HepG2 (cell line): ENCODE data around the gene SCAMP3. TPM values are rescaled to one million over a fixed set of nuclear protein-coding genes. Genes with fewer than 3 reads are reported as not detected.

Experiments
- ATF3 ChIP-seq: sonication (generic); formaldehyde crosslinking; IDR thresholded peaks from 2 replicates; pipeline ENCODE4 v1.4.0; 2020; ENCODE audit warnings: missing genetic modification reagents
- BRD4 ChIP-seq: sonication (generic); formaldehyde crosslinking; IDR thresholded peaks from 2 replicates; pipeline ENCODE4 v1.4.0; 2020; ENCODE audit warnings: missing genetic modification reagents
- CENPT ChIP-seq: sonication (generic); formaldehyde crosslinking; IDR thresholded peaks from 2 replicates; pipeline ENCODE4 v1.8.0; 2022; ENCODE audit warnings: low read depth, mild to moderate bottlenecking, moderate library complexity, missing genetic modification reagents
- CREB1 ChIP-seq, 2 experiments: fragments of 450-650 bp in 1 of 2; IDR thresholded peaks; 2 replicates each; pipeline ENCODE4 v1.6.1; 2016 to 2017; ENCODE audit warnings: control low read depth in 1 of 2, mild to moderate bottlenecking in 1 of 2, missing compliant biosample characterization in 1 of 2, missing genetic modification characterization in 1 of 2
- E2F2 ChIP-seq: sonication (generic); formaldehyde crosslinking; IDR thresholded peaks from 2 replicates; pipeline ENCODE4 v1.4.0; 2020; ENCODE audit warnings: missing genetic modification reagents, borderline replicate concordance
- FOXC1 ChIP-seq: sonication (generic); formaldehyde crosslinking; IDR thresholded peaks from 2 replicates; pipeline ENCODE4 v1.8.0; 2022; ENCODE audit warnings: mild to moderate bottlenecking, missing genetic modification reagents, borderline replicate concordance
- HMGA1 ChIP-seq: sonication (generic); formaldehyde crosslinking; conservative IDR thresholded peaks from 2 replicates; pipeline ENCODE4 v1.4.0; 2020; ENCODE audit warnings: missing genetic modification reagents
- HNRNPK ChIP-seq: fragments of 200-400 bp; formaldehyde crosslinking; IDR thresholded peaks from 2 replicates; pipeline ENCODE4 v1.6.1; 2018; ENCODE audit warnings: low read length, low read depth, moderate library complexity, mild to moderate bottlenecking; ENCODE audit not compliant: poor library complexity, severe bottlenecking
- KDM2A ChIP-seq: sonication (generic); formaldehyde crosslinking; IDR thresholded peaks from 2 replicates; pipeline ENCODE4 v1.4.0; 2020; ENCODE audit warnings: low read depth, missing genetic modification reagents, borderline replicate concordance
- KLF13 ChIP-seq: sonication (generic); formaldehyde crosslinking; IDR thresholded peaks from 2 replicates; pipeline ENCODE4 v1.4.0; 2020; ENCODE audit warnings: mild to moderate bottlenecking, missing genetic modification reagents
- MED13 ChIP-seq: sonication (generic); formaldehyde crosslinking; IDR thresholded peaks from 2 replicates; pipeline ENCODE4 v1.5.0; 2020; ENCODE audit warnings: missing genetic modification reagents
- MEIS1 ChIP-seq: sonication (generic); formaldehyde crosslinking; IDR thresholded peaks from 2 replicates; pipeline ENCODE4 v1.9.0; 2021; ENCODE audit warnings: mild to moderate bottlenecking, missing genetic modification reagents, moderate library complexity, borderline replicate concordance
- NFRKB ChIP-seq: fragments of 450-650 bp; IDR thresholded peaks from 2 replicates; pipeline ENCODE4 v1.6.1; 2017
- PITX1 ChIP-seq: sonication (generic); formaldehyde crosslinking; IDR thresholded peaks from 2 replicates; pipeline ENCODE4 v1.5.1; 2020; ENCODE audit warnings: mild to moderate bottlenecking, missing genetic modification reagents
- POLR2AphosphoS2 ChIP-seq: IDR thresholded peaks from 2 replicates; pipeline ENCODE4 v1.6.1; 2011; ENCODE audit warnings: low read depth, low read length, improper control_type of control experiment
- PRPF4 ChIP-seq: fragments of 200-400 bp; formaldehyde crosslinking; IDR thresholded peaks from 2 replicates; pipeline ENCODE4 v1.6.1; 2016; ENCODE audit warnings: low read length, low read depth; ENCODE audit not compliant: poor library complexity, severe bottlenecking
- SCMH1 ChIP-seq: sonication (generic); formaldehyde crosslinking; IDR thresholded peaks from 2 replicates; pipeline ENCODE4 v1.9.0; 2021; ENCODE audit warnings: missing genetic modification reagents, mild to moderate bottlenecking, borderline replicate concordance
- SETDB1 ChIP-seq: sonication (generic); formaldehyde crosslinking; IDR thresholded peaks from 2 replicates; pipeline ENCODE4 v1.5.1; 2020; ENCODE audit warnings: missing genetic modification reagents, mild to moderate bottlenecking, borderline replicate concordance
- SNRNP70 ChIP-seq: fragments of 200-400 bp; formaldehyde crosslinking; IDR thresholded peaks from 2 replicates; pipeline ENCODE4 v1.6.1; 2017; ENCODE audit warnings: mild to moderate bottlenecking, low read depth, low read length, moderate library complexity
- SP2 ChIP-seq: sonication (generic); formaldehyde crosslinking; IDR thresholded peaks from 2 replicates; pipeline ENCODE4 v1.5.1; 2020; ENCODE audit warnings: mild to moderate bottlenecking, missing genetic modification reagents
- ZNF577 ChIP-seq: sonication (generic); formaldehyde crosslinking; IDR thresholded peaks from 2 replicates; pipeline ENCODE4 v1.4.0; 2020; ENCODE audit warnings: mild to moderate bottlenecking, low read depth, missing genetic modification reagents, borderline replicate concordance
- ZNF616 ChIP-seq: sonication (generic); formaldehyde crosslinking; IDR thresholded peaks from 2 replicates; pipeline ENCODE4 v1.5.0; 2020; ENCODE audit warnings: low read depth, mild to moderate bottlenecking, missing genetic modification reagents
- ZNF687 ChIP-seq: sonication (generic); formaldehyde crosslinking; IDR thresholded peaks from 2 replicates; pipeline ENCODE4 v1.5.1; 2020; ENCODE audit warnings: mild to moderate bottlenecking, missing genetic modification reagents, moderate library complexity
- ZSCAN22 ChIP-seq: sonication (generic); formaldehyde crosslinking; IDR thresholded peaks from 2 replicates; pipeline ENCODE4 v1.4.0; 2020; ENCODE audit warnings: mild to moderate bottlenecking, missing genetic modification reagents
- polyA plus RNA-seq, 8 experiments: library from polyadenylated mRNA; depleted of rRNA in 3 of 8; stranded (reverse) in 7 of 8; unstranded in 1 of 8; fragments of >200 nt; fragmentation: Illumina TruSeq in 4 of 8; extraction: Trizol in 4 of 8; gene quantifications; 2 replicates each; pipeline versions ENCODE4 v1.2.1 to v1.2.3, GENCODE V29; 2011 to 2016; ENCODE audit warnings: low read depth in 4 of 8, missing spikeins in 1 of 8, mixed read lengths in 1 of 8; ENCODE audit not compliant: insufficient read depth in 1 of 8
- total RNA-seq, 5 experiments: library from RNA; depleted of rRNA; stranded (reverse); fragments of >200 nt; fragmentation: Illumina TruSeq; extraction: Trizol; gene quantifications; 2 replicates each; pipeline ENCODE4 v1.2.3, GENCODE V29; 2016; ENCODE audit warnings: low read depth in 1 of 5

SCAMP3 gene
- total and polyA plus RNA-seq, 2 of the 13 experiments (the other 11 are each of a cell fraction or from before 2014, with no cell fraction given): 46.8 to 83.3 TPM

- TF ChIP-seq ATF3 (CRISPR knock-in tag) (peak; percentile 23; the same call in 1 of the 2 replicates), NFRKB (no peak), KLF13 (CRISPR knock-in tag) (no peak), MEIS1 (CRISPR knock-in tag) (peak; percentile 95), SP2 (CRISPR knock-in tag) (no peak), E2F2 (no peak), FOXC1 (CRISPR knock-in tag) (peak; percentile 91), ZNF616 (no peak; the same call in 1 of the 2 replicates), BRD4 (CRISPR knock-in tag) (peak; percentile 76; the same call in 1 of the 2 replicates), ZNF687 (peak; percentile 99), MED13 (no peak), KDM2A (CRISPR knock-in tag) (peak; percentile 74), POLR2AphosphoS2 (no peak), CREB1 (IDR thresholded peaks at IDR 0.05) (no peak), CREB1 (CRISPR knock-in tag; IDR thresholded peaks at IDR 0.05) (no peak), SNRNP70 (no peak), HNRNPK (no peak), SCMH1 (CRISPR knock-in tag) (no peak), HMGA1 (CRISPR knock-in tag) (no peak), ZNF577 (CRISPR knock-in tag) (no peak), ZSCAN22 (peak; percentile 53; the same call in 1 of the 2 replicates), CENPT (CRISPR knock-in tag) (no peak), PRPF4 (no peak), PITX1 (CRISPR knock-in tag) (peak; percentile 85), SETDB1 (CRISPR knock-in tag) (no peak)
These were observed 38.6 kb upstream of the SCAMP3 start (continued) for GRCh38 chr1:155300553-155301329.
